Fibroblast of peridontal ligament (primary cell): ENCODE results near the gene FOXO1.

ENCODE experiments used
- DNase-seq: peaks from one replicate; pipeline ENCODE4 v3.0.0-alpha.2; 2010; ENCODE audit errors: extremely low read depth

FOXO1 gene

GRCh38 chr13:40639221-40639681 is 27.2 kb downstream of the FOXO1 start:
- DNase-seq = no peak

- DNase-seq = no peak
Observed at GRCh38 chr13:40637643-40638042, 28.8 kb downstream of the FOXO1 start.

- DNase-seq = no peak
Observed at GRCh38 chr13:40635315-40635995, 31.0 kb downstream of the FOXO1 start.

- no peak for DNase-seq
Observed at GRCh38 chr13:40632915-40633314, 33.5 kb downstream of the FOXO1 start.

GRCh38 chr13:40631605-40632004 is 34.8 kb downstream of the FOXO1 start:
- no peak for DNase-seq

GRCh38 chr13:40629678-40630384 is 36.6 kb downstream of the FOXO1 start:
- DNase-seq = no peak

- no peak for DNase-seq
Observed at GRCh38 chr13:40626977-40627376, 39.5 kb downstream of the FOXO1 start.

- no peak for DNase-seq
Observed at GRCh38 chr13:40626561-40626960, 39.9 kb downstream of the FOXO1 start.

GRCh38 chr13:40624986-40625385 is 41.5 kb downstream of the FOXO1 start:
- no peak for DNase-seq

- no peak for DNase-seq
Observed at GRCh38 chr13:40624383-40624782, 42.1 kb downstream of the FOXO1 start.

GRCh38 chr13:40622761-40623160 is 43.7 kb downstream of the FOXO1 start:
- DNase-seq = no peak

- DNase-seq = no peak
Observed at GRCh38 chr13:40622246-40622645, 44.2 kb downstream of the FOXO1 start.

- DNase-seq = no peak
Observed at GRCh38 chr13:40619479-40619814, 47.0 kb downstream of the FOXO1 start.

- no peak for DNase-seq
Observed at GRCh38 chr13:40618581-40619478, 47.6 kb downstream of the FOXO1 start.

- no peak for DNase-seq
Observed at GRCh38 chr13:40617801-40618356, 48.6 kb downstream of the FOXO1 start.

- DNase-seq = no peak
Observed at GRCh38 chr13:40615619-40616018, 50.8 kb downstream of the FOXO1 start.

GRCh38 chr13:40613914-40614313 is 52.5 kb downstream of the FOXO1 start:
- no peak for DNase-seq

- DNase-seq = no peak
Observed at GRCh38 chr13:40613192-40613818, 53.1 kb downstream of the FOXO1 start.

GRCh38 chr13:40612041-40612440 is 54.4 kb downstream of the FOXO1 start:
- no peak for DNase-seq

- DNase-seq = no peak
Observed at GRCh38 chr13:40611635-40612034, 54.8 kb downstream of the FOXO1 start.

- DNase-seq = no peak
Observed at GRCh38 chr13:40611004-40611403, 55.4 kb downstream of the FOXO1 start.
